Endothelial cell of umbilical vein (primary cell): ENCODE measurements around the gene HDAC4. TPM values are rescaled to one million over a fixed set of nuclear protein-coding genes. Genes with fewer than 3 reads are reported as not detected.

ENCODE experiments used
- BruUV-seq: library from RNA; stranded (reverse); fragments of 400-500 nt; replicated peaks from 2 replicates; lab custom pipeline; 2021; lab: Mats Ljungman, UMichigan
- CTCF ChIA-PET: fragments of 300-600, 350-600 bp; sonication (Branson Sonifier 250); formaldehyde crosslinking; loops from one replicate; lab custom pipeline; 2021; ENCODE audit warnings: antibody characterized with exemption, inconsistent platforms; lab: Charles Lee
- POLR2A ChIA-PET: fragments of 300-600, 350-600 bp; sonication (Branson Sonifier 250); formaldehyde crosslinking; loops from one replicate; lab custom pipeline; 2021; ENCODE audit warnings: antibody characterized with exemption, inconsistent platforms; lab: Charles Lee
- DNase-seq: peaks from one replicate; pipeline ENCODE4 v3.0.0-alpha.2; 2011; ENCODE audit warnings: low read depth, low spot score
- FAIRE-seq: peaks from 2 replicates; lab custom pipeline; 2011; peaks lifted over from hg19 to GRCh38; lab: Jason Lieb, UNC
- H2AFZ ChIP-seq: 2 replicates; pipeline ENCODE4 v1.6.0; 2012; ENCODE audit warnings: low read depth, low read length, control low read depth, inconsistent platforms
- H3K27ac ChIP-seq: 2 replicates; pipeline ENCODE4 v1.5.1; 2011; ENCODE audit warnings: low read depth, mild to moderate bottlenecking, control low read depth, low read length, moderate library complexity; ENCODE audit not compliant: insufficient read depth
- H3K27me3 ChIP-seq, 2 experiments: 2 replicates each; pipeline versions ENCODE4 v1.6.0 to v1.6.1; 2011; ENCODE audit warnings: low read length in 2 of 2, mixed read lengths in 1 of 2; ENCODE audit not compliant: control insufficient read depth in 2 of 2, insufficient read depth in 2 of 2
- H3K36me3 ChIP-seq, 2 experiments: 2 replicates in 1 of 2; 3 replicates in 1 of 2; pipeline ENCODE4 v1.5.1; 2011; ENCODE audit warnings: low read length in 2 of 2, mild to moderate bottlenecking in 1 of 2, moderate library complexity in 1 of 2; ENCODE audit not compliant: control insufficient read depth in 2 of 2, insufficient read depth in 2 of 2; ENCODE audit errors: extremely low read depth in 1 of 2
- H3K4me1 ChIP-seq: 3 replicates; pipeline ENCODE4 v1.5.1; 2011; ENCODE audit warnings: mild to moderate bottlenecking, low read length; ENCODE audit not compliant: control insufficient read depth, insufficient read depth; ENCODE audit errors: extremely low read depth
- H3K4me2 ChIP-seq: 2 replicates; pipeline ENCODE4 v1.6.1; 2011; ENCODE audit warnings: low read length, control low read depth, mixed read lengths; ENCODE audit not compliant: insufficient read depth
- H3K4me3 ChIP-seq, 3 experiments: fragments of 200-600 bp in 1 of 3; sonication (generic), shearing (Covaris generic) in 1 of 3; replicated peaks in 1 of 3; 2 replicates each; pipeline ENCODE4 v1.5.1; 2011 to 2016; ENCODE audit warnings: control low read depth in 3 of 3, low read length in 3 of 3, mild to moderate bottlenecking in 2 of 3, inconsistent platforms in 1 of 3, low read depth in 1 of 3, moderate library complexity in 1 of 3; ENCODE audit not compliant: insufficient read depth in 1 of 3
- H3K79me2 ChIP-seq: 2 replicates; pipeline ENCODE4 v1.6.0; 2012; ENCODE audit warnings: low read length, inconsistent platforms; ENCODE audit not compliant: control insufficient read depth, insufficient read depth
- H3K9ac ChIP-seq: replicated peaks from 2 replicates; pipeline ENCODE3; 2011; ENCODE audit warnings: low read length, control low read depth; ENCODE audit not compliant: insufficient read depth; ENCODE audit errors: extremely low read depth
- H3K9me1 ChIP-seq: replicated peaks from 3 replicates; pipeline ENCODE4 v1.6.0; 2011; ENCODE audit warnings: mild to moderate bottlenecking, low read length; ENCODE audit not compliant: control insufficient read depth, insufficient read depth; ENCODE audit errors: extremely low read depth
- H3K9me3 ChIP-seq: replicated peaks from 2 replicates; pipeline ENCODE4 v1.5.1; 2012; ENCODE audit warnings: low read length, inconsistent platforms; ENCODE audit not compliant: control insufficient read depth, insufficient read depth
- H4K20me1 ChIP-seq: replicated peaks from 2 replicates; pipeline ENCODE3; 2011; ENCODE audit warnings: mild to moderate bottlenecking, low read length; ENCODE audit not compliant: control insufficient read depth, insufficient read depth; ENCODE audit errors: extremely low read depth
- CTCF ChIP-seq, 2 donors: IDR thresholded peaks; 1 replicate in 1 of 2; 2 replicates in 1 of 2; pipeline ENCODE4 v1.5.1; 2011; ENCODE audit warnings: low read length in 2 of 2, mild to moderate bottlenecking in 2 of 2, moderate library complexity in 2 of 2, control low read depth in 1 of 2, inconsistent platforms in 1 of 2, low read depth in 1 of 2; ENCODE audit not compliant: insufficient read depth in 1 of 2; ENCODE audit errors: extremely low read depth in 1 of 2
- EZH2 ChIP-seq: IDR thresholded peaks from 2 replicates; pipeline ENCODE4 v1.6.1; 2012; ENCODE audit warnings: borderline replicate concordance, low read depth, mild to moderate bottlenecking, moderate library complexity, low read length, inconsistent platforms; ENCODE audit not compliant: severe bottlenecking
- FOS ChIP-seq: IDR thresholded peaks from 2 replicates; pipeline ENCODE4 v1.6.1; 2011; ENCODE audit warnings: mild to moderate bottlenecking, low read length, moderate library complexity, borderline replicate concordance; ENCODE audit not compliant: insufficient read depth
- GATA2 ChIP-seq: IDR thresholded peaks from 2 replicates; pipeline ENCODE4 v1.7.0; 2011; ENCODE audit warnings: low read depth, mild to moderate bottlenecking, moderate library complexity, mixed read lengths, low read length; ENCODE audit not compliant: insufficient read length, insufficient read depth
- JUN ChIP-seq: IDR thresholded peaks from 2 replicates; pipeline ENCODE4 v1.6.1; 2011; ENCODE audit warnings: borderline replicate concordance, low read depth; ENCODE audit not compliant: insufficient read length, insufficient read depth
- MYC ChIP-seq: IDR thresholded peaks from one replicate; pipeline ENCODE4 v1.6.1; 2011; ENCODE audit warnings: mild to moderate bottlenecking, low read depth, low read length
- POLR2A ChIP-seq: IDR thresholded peaks from 2 replicates; pipeline ENCODE4 v1.6.1; 2012; ENCODE audit warnings: low read depth, mild to moderate bottlenecking, control low read depth, low read length
- POLR2AphosphoS5 ChIP-seq: IDR thresholded peaks from 2 replicates; pipeline ENCODE4 v1.6.1; 2012; ENCODE audit warnings: low read depth, mild to moderate bottlenecking, control low read depth, low read length, moderate library complexity; ENCODE audit not compliant: insufficient read depth
- dilution Hi-C: fragments of 300-500 bp; cut with MboI; formaldehyde crosslinking; loops from one replicate; pipeline ENCODE4 v1.15.0; 2019; ENCODE audit warnings: low sequenced_read_pairs; ENCODE audit not compliant: extremely low pct_ligation_motif_present
- intact Hi-C: fragments of 100-400 bp; cut with micrococcal nuclease; formaldehyde crosslinking; loops from one replicate; pipeline ENCODE4 v1.10.0; 2022
- polyA plus RNA-seq, 4 experiments: library from polyadenylated mRNA; depleted of rRNA in 3 of 4; stranded (reverse) in 3 of 4; unstranded in 1 of 4; fragments of >200 nt; gene quantifications; 2 replicates each; pipeline versions ENCODE4 v1.2.1 to v1.2.3, GENCODE V29; 2011 to 2012; ENCODE audit warnings: missing spikeins in 1 of 4
- total RNA-seq: library from RNA; stranded (reverse); gene quantifications from 2 replicates; pipeline ENCODE4 v1.2.3, GENCODE V29; 2021
- TF ChIP-seq, protein P1 (sequence below): IDR thresholded peaks from 2 replicates; pipeline ENCODE4 v1.6.1; 2011; ENCODE audit not compliant: insufficient read depth, insufficient read length

Gene HDAC4
- total and polyA plus RNA-seq, 2 donors (not counting 3 experiments of a cell fraction or from before 2014, with no cell fraction given): 13.4 to 33.0 TPM

- H3K9me1 ChIP-seq: no peaks in the 10 kb centered on the region
- H3K27ac ChIP-seq: no peak overlapping the region
- no peaks in the 10 kb centered on the region for H3K4me1 ChIP-seq
- no peak overlapping the region for H3K4me3 ChIP-seq
- no peak for FAIRE-seq
- BruUV-seq: no TSS peak
- dilution Hi-C loops: no loop called here
- H3K9me3 ChIP-seq: no peaks in the 10 kb centered on the region
- no peak for TF ChIP-seq GATA2
- TF ChIP-seq FOS: no peak
- TF ChIP-seq JUN: no peak
- no peak for TF ChIP-seq MYC
- TF ChIP-seq POLR2A: no peak
- TF ChIP-seq POLR2AphosphoS5: no peak
- no peak for TF ChIP-seq CTCF (IDR thresholded peaks at IDR 0.05; ENCODE audit: extremely low read depth in 1 of 2, insufficient read depth in 1 of 2, low read depth in 1 of 2, low read length in 2 of 2)
- TF ChIP-seq, protein P1, sequence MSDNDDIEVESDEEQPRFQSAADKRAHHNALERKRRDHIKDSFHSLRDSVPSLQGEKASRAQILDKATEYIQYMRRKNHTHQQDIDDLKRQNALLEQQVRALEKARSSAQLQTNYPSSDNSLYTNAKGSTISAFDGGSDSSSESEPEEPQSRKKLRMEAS: no peak
- no peak for TF ChIP-seq EZH2
- no peak overlapping the region for H3K4me2 ChIP-seq
- H3K27me3 ChIP-seq: no peaks in the 10 kb centered on the region
- peaks cover 0 to 2% of the 10 kb centered on the region in 2 experiments for H3K36me3 ChIP-seq
- no peaks in the 10 kb centered on the region for H4K20me1 ChIP-seq
- CTCF ChIA-PET: no interaction called here
- H3K79me2 ChIP-seq: no peaks in the 10 kb centered on the region
- intact Hi-C loops: loop anchor here (10.0 kb wide), 1 partner anchor 1930 kb away; no protein-coding TSS in a partner anchor
- no peak overlapping the region for H3K9ac ChIP-seq
- H2AFZ ChIP-seq: no peak overlapping the region
- DNase-seq: no peak
- POLR2A ChIA-PET: no interaction called here
Measured at GRCh38 chr2:239374896-239375277, 25.9 kb downstream of the HDAC4 start.
